Spleen (tissue), 11 donors: ENCODE measurements around the gene SLC9A7. TPM values are rescaled to one million over a fixed set of nuclear protein-coding genes. Genes with fewer than 3 reads are reported as not detected.

Source experiments
- DNase-seq: peaks from one replicate; pipeline ENCODE4 v3.0.0-alpha.2; 2020
- H3K27ac ChIP-seq, 8 donors: fragments of 200-600 bp; sonication (generic) in 7 of 8; 1 replicate in 4 of 8; 2 replicates in 4 of 8; pipeline versions ENCODE4 v1.5.0 to v1.8.0; 2016 to 2021; ENCODE audit warnings: inconsistent platforms in 4 of 8, mild to moderate bottlenecking in 4 of 8, moderate library complexity in 1 of 8
- H3K27me3 ChIP-seq, 7 donors: fragments of 200-600 bp; sonication (generic) in 6 of 7; replicated peaks in 1 of 7; 1 replicate in 4 of 7; 2 replicates in 3 of 7; pipeline versions ENCODE4 v1.5.0 to v1.8.0; 2016 to 2021; ENCODE audit warnings: inconsistent platforms in 3 of 7, mild to moderate bottlenecking in 1 of 7
- H3K36me3 ChIP-seq, 6 donors: fragments of 200-600 bp; sonication (generic) in 5 of 6; 1 replicate in 4 of 6; 2 replicates in 2 of 6; pipeline versions ENCODE4 v1.5.0 to v1.8.0; 2016 to 2021; ENCODE audit warnings: inconsistent platforms in 2 of 6
- H3K4me1 ChIP-seq, 6 donors: fragments of 200-600 bp; sonication (generic) in 5 of 6; 1 replicate in 3 of 6; 2 replicates in 3 of 6; pipeline versions ENCODE4 v1.5.0 to v1.8.0; 2016 to 2021; ENCODE audit warnings: inconsistent platforms in 3 of 6
- H3K4me3 ChIP-seq, 8 donors: fragments of 200-600 bp; sonication (generic) in 7 of 8; 1 replicate in 4 of 8; 2 replicates in 4 of 8; pipeline versions ENCODE4 v1.5.0 to v1.8.0; 2016 to 2021; ENCODE audit warnings: inconsistent platforms in 4 of 8, mild to moderate bottlenecking in 4 of 8, moderate library complexity in 2 of 8
- H3K9me3 ChIP-seq, 8 donors: fragments of 200-600 bp; sonication (generic) in 7 of 8; 1 replicate in 4 of 8; 2 replicates in 4 of 8; pipeline versions ENCODE4 v1.5.0 to v1.8.0; 2016 to 2021; ENCODE audit warnings: inconsistent platforms in 4 of 8
- CTCF ChIP-seq, 11 experiments: fragments of 200-600 bp in 7 of 11; fragments of 450-650 bp in 4 of 11; sonication (generic) in 4 of 11; IDR thresholded peaks in 8 of 11; conservative IDR thresholded peaks in 3 of 11; 1 replicate in 7 of 11; 2 replicates in 4 of 11; pipeline versions ENCODE4 v1.4.0 to v1.8.0; 2016 to 2021; ENCODE audit warnings: antibody characterized with exemption in 11 of 11, inconsistent platforms in 4 of 11, mild to moderate bottlenecking in 1 of 11
- POLR2A ChIP-seq, 3 donors: fragments of 450-650 bp; IDR thresholded peaks; one replicate each; pipeline ENCODE4 v1.5.1; 2017; ENCODE audit warnings: antibody characterized with exemption in 3 of 3, mild to moderate bottlenecking in 1 of 3
- POLR2AphosphoS5 ChIP-seq, 3 donors: sonication (generic); formaldehyde crosslinking; IDR thresholded peaks; one replicate each; pipeline ENCODE4 v1.5.1; 2017; ENCODE audit warnings: antibody characterized with exemption in 3 of 3
- WGBS, 5 donors: extraction: QIAGEN DNeasy Blood & Tissue Kit in 3 of 5; methylation state at CpG; one replicate each; pipeline versions ENCODE4 v1.1.5 to v1.1.7; 2013 to 2018; 5-methylcytosine and 5-hydroxymethylcytosine counted together
- intact Hi-C: fragments of 100-400 bp; cut with DNase I; formaldehyde crosslinking; loops from one replicate; pipeline ENCODE4 v1.15.0; 2023; ENCODE audit warnings: low total_unique reads
- polyA plus RNA-seq, 3 donors: library from polyadenylated mRNA; stranded (reverse); fragments of 200-250 nt; gene quantifications; one replicate each; pipeline ENCODE4 v1.2.1, GENCODE V29; 2013
- total RNA-seq, 7 donors: library from RNA; depleted of rRNA in 3 of 7; stranded (reverse); fragments of >200 nt in 3 of 7; fragmentation: NEBNext Ultra II Directional in 4 of 7; extraction: Animal tissue kit (Norgen Biotek cat#: 25700) in 4 of 7; gene quantifications; one replicate each; pipeline versions ENCODE4 v1.1.0 to v1.2.1, GENCODE V29; 2016 to 2021
- donor health status: healthy with polysubstance abuse.
- donor health status: DM: no; HTN: no; CAD: no; lungs with moderate emphysema.
- donor health status: DM: no; HTN: no; CAD: no.
- donor health status: Bipolar disorder and iron deficiency.
- donor health status: healthy.
- donor health status: DM: no; HTN: no; CAD: no.
- donor health status: DM: yes; HTN: yes; CAD: no.

SLC9A7 gene
- total and polyA plus RNA-seq, 10 donors: 3.2 to 25.2 (median 11.1) TPM

- Histone ChIP-seq H3K27me3 (peaks cover 0 to 5% (median 0%) of the 10 kb centered on the region in 7 donors), H3K4me3 (no peak overlapping the region), H3K36me3 (peaks cover 0 to 5% (median 0%) of the 10 kb centered on the region in 6 donors), H3K9me3 (no peaks in the 10 kb centered on the region), H3K27ac (no peak overlapping the region), H3K4me1 (no peaks in the 10 kb centered on the region)
- intact Hi-C loops: no loop called here
- DNase-seq: no peak
- WGBS, 5 donors: 78 to 91% (median 81%) methylated on average over 10 of the region's 10 CpGs
- TF ChIP-seq POLR2A (IDR thresholded peaks at IDR 0.05) (no peak), POLR2AphosphoS5 (IDR thresholded peaks at IDR 0.05) (no peak), CTCF (IDR thresholded peaks at IDR 0.05 in 8 of 11, conservative IDR thresholded peaks at IDR 0.05 in 3 of 11) (no peak)
Measured at GRCh38 chrX:46676399-46677356, 82.2 kb downstream of the SLC9A7 start.

GRCh38 chrX:46673620-46674359, 85.1 kb downstream of the SLC9A7 start:
- TF ChIP-seq CTCF (IDR thresholded peaks at IDR 0.05 in 8 of 11, conservative IDR thresholded peaks at IDR 0.05 in 3 of 11) (no peak), POLR2AphosphoS5 (IDR thresholded peaks at IDR 0.05) (no peak), POLR2A (IDR thresholded peaks at IDR 0.05) (no peak)
- H3K4me1 ChIP-seq: no peaks in the 10 kb centered on the region
- WGBS, 5 donors: 80 to 91% (median 85%) methylated on average over 5 of the region's 5 CpGs
- peaks cover 0 to 8% (median 0%) of the 10 kb centered on the region in 6 donors for H3K36me3 ChIP-seq
- no peak overlapping the region for H3K4me3 ChIP-seq
- no peak overlapping the region for H3K27ac ChIP-seq
- no peaks in the 10 kb centered on the region for H3K9me3 ChIP-seq
- intact Hi-C loops: no loop called here
- H3K27me3 ChIP-seq: peaks cover 0 to 5% (median 0%) of the 10 kb centered on the region in 7 donors
- DNase-seq: no peak

GRCh38 chrX:46670316-46670715, 88.6 kb downstream of the SLC9A7 start:
- Histone ChIP-seq H3K9me3 (no peaks in the 10 kb centered on the region), H3K27me3 (no peaks in the 10 kb centered on the region), H3K36me3 (peaks cover 0 to 11% (median 0%) of the 10 kb centered on the region in 6 donors), H3K4me3 (no peak overlapping the region), H3K4me1 (no peaks in the 10 kb centered on the region), H3K27ac (no peak overlapping the region)
- no peak for DNase-seq
- WGBS, 5 donors: 63 to 98% (median 85%) methylated on average over 3 of the region's 3 CpGs
- intact Hi-C loops: no loop called here
- TF ChIP-seq POLR2AphosphoS5 (IDR thresholded peaks at IDR 0.05) (no peak), POLR2A (IDR thresholded peaks at IDR 0.05) (no peak), CTCF (IDR thresholded peaks at IDR 0.05 in 8 of 11, conservative IDR thresholded peaks at IDR 0.05 in 3 of 11) (no peak)

GRCh38 chrX:46666831-46667230, 92.1 kb downstream of the SLC9A7 start:
- Histone ChIP-seq H3K27me3 (no peaks in the 10 kb centered on the region), H3K36me3 (peaks cover 0 to 8% (median 0%) of the 10 kb centered on the region in 6 donors), H3K9me3 (no peaks in the 10 kb centered on the region), H3K27ac (no peak overlapping the region), H3K4me1 (no peaks in the 10 kb centered on the region), H3K4me3 (no peak overlapping the region)
- WGBS, 5 donors: 70 to 100% (median 91%) methylated on average over 2 of the region's 2 CpGs
- intact Hi-C loops: no loop called here
- no peak for DNase-seq
- no peak for TF ChIP-seq CTCF (IDR thresholded peaks at IDR 0.05 in 8 of 11, conservative IDR thresholded peaks at IDR 0.05 in 3 of 11)
- TF ChIP-seq POLR2AphosphoS5 (IDR thresholded peaks at IDR 0.05): no peak
- no peak for TF ChIP-seq POLR2A (IDR thresholded peaks at IDR 0.05)
